Kidney (tissue), 14 donors: ENCODE measurements around the gene NPEPL1. TPM values are rescaled to one million over a fixed set of nuclear protein-coding genes. Genes with fewer than 3 reads are reported as not detected.
"Not testable (repeated sequence)": the region's sequence is repeated elsewhere in the genome, so short reads cannot be mapped to it uniquely, and the experiment has no call there.

Experiments
- DNase-seq, 5 donors: peaks; one replicate each; pipeline ENCODE4 v3.0.0-alpha.2; 2013 to 2020
- FAIRE-seq: peaks from 2 replicates; lab custom pipeline; 2012; peaks lifted over from hg19 to GRCh38; lab: Jason Lieb, UNC
- H3K27ac ChIP-seq, 2 donors: one replicate each; pipeline ENCODE4 v1.7.0; 2013; ENCODE audit warnings: low read depth in 2 of 2, low read length in 2 of 2, inconsistent platforms in 1 of 2
- H3K27me3 ChIP-seq: one replicate; pipeline ENCODE4 v1.7.1; 2013; ENCODE audit warnings: low read length, inconsistent platforms; ENCODE audit not compliant: control insufficient read depth, insufficient read depth
- H3K36me3 ChIP-seq, 3 donors: one replicate each; pipeline versions ENCODE4 v1.7.0 to v1.7.1; 2013; ENCODE audit warnings: low read length in 3 of 3, control low read depth in 1 of 3, inconsistent platforms in 1 of 3; ENCODE audit not compliant: insufficient read depth in 3 of 3, control insufficient read depth in 2 of 3
- H3K4me1 ChIP-seq, 3 donors: one replicate each; pipeline versions ENCODE4 v1.7.0 to v1.7.1; 2013; ENCODE audit warnings: low read length in 3 of 3, inconsistent platforms in 1 of 3, low read depth in 1 of 3; ENCODE audit not compliant: control insufficient read depth in 2 of 3, insufficient read depth in 2 of 3
- H3K4me3 ChIP-seq, 3 donors: one replicate each; pipeline versions ENCODE4 v1.7.0 to v1.8.1; 2013; ENCODE audit warnings: low read length in 3 of 3, control low read depth in 1 of 3, inconsistent platforms in 1 of 3
- H3K9ac ChIP-seq, 3 donors: one replicate each; pipeline versions ENCODE4 v1.7.0 to v1.7.1; 2013; ENCODE audit warnings: low read length in 3 of 3, control low read depth in 1 of 3, inconsistent platforms in 1 of 3
- H3K9me3 ChIP-seq, 3 donors: one replicate each; pipeline versions ENCODE4 v1.7.0 to v1.7.1; 2013; ENCODE audit warnings: low read length in 3 of 3, control low read depth in 1 of 3, inconsistent platforms in 1 of 3; ENCODE audit not compliant: control insufficient read depth in 2 of 3, insufficient read depth in 1 of 3
- intact Hi-C: fragments of 100-400 bp; cut with DNase I; formaldehyde crosslinking; loops from one replicate; pipeline ENCODE4 v1.11.1; 2022
- polyA plus RNA-seq: library from polyadenylated mRNA; stranded (reverse); fragments of 350-450 nt; fragmentation: Illumina TruSeq; extraction: RNeasy Lipid Tissue Mini Kit (QIAGEN cat#74804); gene quantifications from one replicate; pipeline ENCODE4 v1.2.3, GENCODE V29; 2014; ENCODE audit warnings: low read depth, low replicate concordance; ENCODE audit not compliant: insufficient read depth
- total RNA-seq: library from RNA; stranded (reverse); fragmentation: NEBNext Ultra II Directional; extraction: Animal tissue kit (Norgen Biotek cat#: 25700); gene quantifications from one replicate; pipeline ENCODE4 v1.2.1, GENCODE V29; 2021
- TF ChIP-seq, protein P1 (sequence below): IDR thresholded peaks from 3 replicates; pipeline ENCODE4 v1.5.1; 2012; ENCODE audit warnings: mild to moderate bottlenecking, moderate library complexity, borderline replicate concordance; ENCODE audit not compliant: insufficient read depth; ENCODE audit errors: extremely low read depth
- donor health status: control.
- donor health status: control.
- donor health status: control.
- donor health status: control.
- donor health status: control.
- donor health status: DM: yes; HTN: yes; CAD: no.
- donor health status: Normal renal cell carcinoma (clear cell type).

NPEPL1 gene
- total and polyA plus RNA-seq, 2 donors from 2014 or later: 39.7 to 60.2 TPM

DNA sequence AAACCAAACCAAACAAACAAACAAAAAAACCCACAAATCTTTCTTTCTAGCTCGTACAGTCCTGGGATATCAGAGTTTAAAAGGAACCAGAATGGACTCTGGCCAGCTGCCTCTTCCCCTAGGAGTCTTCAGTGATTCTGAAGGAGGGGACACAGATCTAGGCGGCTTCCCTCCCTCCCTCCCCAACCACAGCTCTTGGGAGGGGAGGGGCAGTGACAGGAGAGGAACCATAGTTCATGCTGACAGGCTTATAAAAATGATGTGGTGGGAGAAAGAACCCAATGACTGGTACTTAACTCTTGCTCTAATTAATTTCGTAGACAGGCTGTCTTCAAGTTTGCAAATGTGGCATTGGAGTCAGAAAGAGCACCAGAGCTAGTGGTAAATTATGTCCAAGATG, 56.0 kb downstream of the NPEPL1 start:
- Histone ChIP-seq H3K4me3 (no peak overlapping the region), H3K36me3 (no peaks in the 10 kb centered on the region), H3K27ac (no peak overlapping the region), H3K4me1 (no peaks in the 10 kb centered on the region), H3K9me3 (no peaks in the 10 kb centered on the region), H3K27me3 (no peaks in the 10 kb centered on the region), H3K9ac (no peak overlapping the region)
- no peak for FAIRE-seq
- TF ChIP-seq, protein P1, sequence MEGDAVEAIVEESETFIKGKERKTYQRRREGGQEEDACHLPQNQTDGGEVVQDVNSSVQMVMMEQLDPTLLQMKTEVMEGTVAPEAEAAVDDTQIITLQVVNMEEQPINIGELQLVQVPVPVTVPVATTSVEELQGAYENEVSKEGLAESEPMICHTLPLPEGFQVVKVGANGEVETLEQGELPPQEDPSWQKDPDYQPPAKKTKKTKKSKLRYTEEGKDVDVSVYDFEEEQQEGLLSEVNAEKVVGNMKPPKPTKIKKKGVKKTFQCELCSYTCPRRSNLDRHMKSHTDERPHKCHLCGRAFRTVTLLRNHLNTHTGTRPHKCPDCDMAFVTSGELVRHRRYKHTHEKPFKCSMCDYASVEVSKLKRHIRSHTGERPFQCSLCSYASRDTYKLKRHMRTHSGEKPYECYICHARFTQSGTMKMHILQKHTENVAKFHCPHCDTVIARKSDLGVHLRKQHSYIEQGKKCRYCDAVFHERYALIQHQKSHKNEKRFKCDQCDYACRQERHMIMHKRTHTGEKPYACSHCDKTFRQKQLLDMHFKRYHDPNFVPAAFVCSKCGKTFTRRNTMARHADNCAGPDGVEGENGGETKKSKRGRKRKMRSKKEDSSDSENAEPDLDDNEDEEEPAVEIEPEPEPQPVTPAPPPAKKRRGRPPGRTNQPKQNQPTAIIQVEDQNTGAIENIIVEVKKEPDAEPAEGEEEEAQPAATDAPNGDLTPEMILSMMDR: no peak
- intact Hi-C loops: no loop called here
- DNase-seq: peak in 2 of 5 donors; percentile 43 to 50

DNA sequence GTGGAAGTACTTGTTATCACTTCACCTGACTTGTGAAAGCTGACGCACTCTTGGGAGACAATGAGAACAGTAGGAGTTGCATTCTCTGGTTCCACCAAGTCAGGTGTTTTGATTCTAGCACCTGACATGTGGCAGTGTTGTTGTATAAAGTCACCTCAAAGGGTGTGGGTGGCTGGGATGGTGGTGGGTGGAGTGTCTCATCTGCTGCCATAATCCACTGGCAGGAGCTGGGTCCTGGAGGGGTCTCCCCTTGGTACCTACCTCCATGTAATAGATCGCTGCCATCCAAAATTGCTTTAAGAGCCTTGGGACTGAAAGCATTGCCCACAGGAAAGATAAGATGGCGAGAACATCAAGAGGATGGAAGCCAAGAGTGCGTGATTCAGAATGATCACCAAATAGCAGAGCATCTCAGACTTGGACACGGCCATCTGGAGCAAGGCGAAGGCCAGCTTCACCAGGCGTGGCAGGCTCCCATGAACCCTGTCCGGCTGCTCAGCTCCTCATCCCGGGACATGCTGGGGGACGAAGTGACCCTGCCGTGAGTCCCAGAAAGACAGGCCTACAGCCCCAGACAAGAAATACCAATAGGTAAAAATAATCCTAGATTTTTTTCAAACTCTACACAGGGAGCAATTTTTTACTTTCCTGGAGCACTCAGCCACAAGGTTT, 56.6 kb downstream of the NPEPL1 start:
- intact Hi-C loops: no loop called here
- no peak for DNase-seq
- no peak overlapping the region for H3K27ac ChIP-seq
- no peaks in the 10 kb centered on the region for H3K36me3 ChIP-seq
- H3K4me1 ChIP-seq: no peaks in the 10 kb centered on the region
- no peaks in the 10 kb centered on the region for H3K9me3 ChIP-seq
- H3K27me3 ChIP-seq: no peaks in the 10 kb centered on the region
- TF ChIP-seq, protein P1: no peak
- no peak overlapping the region for H3K9ac ChIP-seq
- no peak for FAIRE-seq
- H3K4me3 ChIP-seq: no peak overlapping the region

DNA sequence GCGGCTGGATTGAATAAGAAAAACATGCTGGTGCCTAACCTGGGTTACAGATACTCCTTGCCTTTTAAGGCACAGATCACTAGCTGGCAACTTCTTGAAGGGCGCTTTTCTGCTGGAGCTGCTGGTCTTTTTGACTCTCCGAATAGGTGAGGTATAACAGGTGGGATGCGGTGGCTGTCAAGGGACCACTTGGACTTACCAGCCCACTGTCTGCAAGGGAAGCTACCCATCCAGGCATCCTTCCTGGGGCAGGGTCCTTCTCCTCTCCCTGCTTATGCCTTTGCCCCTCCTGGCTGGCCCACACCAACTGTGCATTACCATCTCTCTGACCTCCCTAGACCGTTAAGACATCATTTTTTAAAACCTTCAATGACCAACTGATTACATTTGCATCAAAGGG, 57.4 kb downstream of the NPEPL1 start:
- Histone ChIP-seq H3K9ac (no peak overlapping the region), H3K9me3 (no peaks in the 10 kb centered on the region), H3K27me3 (no peaks in the 10 kb centered on the region), H3K36me3 (no peaks in the 10 kb centered on the region), H3K4me1 (no peaks in the 10 kb centered on the region), H3K27ac (no peak overlapping the region), H3K4me3 (no peak overlapping the region)
- no peak for DNase-seq
- no peak for FAIRE-seq
- intact Hi-C loops: no loop called here
- TF ChIP-seq, protein P1: no peak

DNA sequence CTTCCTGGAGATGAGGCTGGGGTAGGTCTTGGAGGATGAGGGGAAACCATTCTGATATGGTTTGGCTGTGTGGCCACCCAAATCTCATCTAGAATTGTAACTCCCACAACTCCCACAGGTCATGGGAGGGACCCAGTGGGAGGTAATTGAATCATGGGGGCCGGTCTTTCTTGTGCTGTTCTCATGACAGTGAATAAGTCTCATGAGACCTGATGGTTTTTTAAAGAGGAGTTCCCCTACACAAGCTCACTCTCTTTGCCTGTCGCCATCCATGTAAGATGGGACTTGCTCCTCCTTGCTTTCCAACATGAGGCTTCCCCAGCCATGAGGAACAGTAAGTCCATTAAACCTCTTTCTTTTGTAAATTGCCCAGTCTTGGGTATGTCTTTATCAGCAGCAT, 58.1 kb downstream of the NPEPL1 start:
- intact Hi-C loops, H3K4me1 ChIP-seq, H3K27me3 ChIP-seq, H3K9me3 ChIP-seq, H3K9ac ChIP-seq, H3K27ac ChIP-seq, H3K36me3 ChIP-seq, FAIRE-seq, DNase-seq, H3K4me3 ChIP-seq: not testable (repeated sequence)
